T47D (cell line): ENCODE results near the gene PEX26.
"Not testable (repeated sequence)": the region's sequence is repeated elsewhere in the genome, so short reads cannot be mapped to it uniquely, and the experiment has no call there.

Experiments used
- DNase-seq, 2 experiments: peaks; one replicate each; pipeline versions ENCODE4 v3.0.0 to v3.0.0-alpha.2; 2011 to 2012; ENCODE audit warnings: low read depth in 1 of 2, low spot score in 1 of 2
- JUND ChIP-seq: IDR thresholded peaks from 2 replicates; pipeline ENCODE4 v1.6.1; 2012; ENCODE audit warnings: low read depth
- in situ Hi-C: cut with HindIII; loops from 2 replicates; pipeline ENCODE4 v1.10.0; 2016; ENCODE audit warnings: low sequenced_read_pairs, low pct_unique_long_range_greater_than_20kb

The PEX26 gene

GRCh38 chr22:18101536-18101935 is 23.7 kb downstream of the PEX26 start:
- DNase-seq: no peak

GRCh38 chr22:18103527-18104269 is 25.9 kb downstream of the PEX26 start:
- no peak for TF ChIP-seq JUND
- in situ Hi-C loops: no loop called here
- no peak for DNase-seq

More at GRCh38 chr22:18101536-18101935, 23.7 kb downstream of the PEX26 start:
- TF ChIP-seq JUND: no peak
- in situ Hi-C loops: no loop called here

GRCh38 chr22:18104566-18104965 is 26.8 kb downstream of the PEX26 start:
- no peak for DNase-seq
- no peak for TF ChIP-seq JUND
- in situ Hi-C loops: no loop called here

GRCh38 chr22:18105981-18106380 is 28.2 kb downstream of the PEX26 start:
- in situ Hi-C loops, DNase-seq: not testable (repeated sequence)

GRCh38 chr22:18106550-18107341 is 29.0 kb downstream of the PEX26 start:
- DNase-seq, in situ Hi-C loops: not testable (repeated sequence)

- no peak for DNase-seq
- in situ Hi-C loops: no loop called here
- TF ChIP-seq JUND: no peak
These were observed 30.4 kb downstream of the PEX26 start for GRCh38 chr22:18108187-18108586.

GRCh38 chr22:18109410-18110193 is 31.8 kb downstream of the PEX26 start:
- no peak for TF ChIP-seq JUND
- in situ Hi-C loops: no loop called here
- DNase-seq: no peak

GRCh38 chr22:18110194-18110953 is 32.6 kb downstream of the PEX26 start, which contains the start of gene TUBA8:
Gene TUBA8, plus strand, starts transcription at chr22:18110809. Its CDS starts 57 bp downstream, at chr22:18110866.
- in situ Hi-C loops: no loop called here
- TF ChIP-seq JUND: no peak
- peak; percentile 45 to 56 for DNase-seq

- TF ChIP-seq JUND: no peak
- in situ Hi-C loops: no loop called here
- DNase-seq: no peak
These were observed 33.4 kb downstream of the PEX26 start for GRCh38 chr22:18110954-18111758.

- in situ Hi-C loops: no loop called here
These were observed 34.1 kb downstream of the PEX26 start for GRCh38 chr22:18111759-18112330.

GRCh38 chr22:18112440-18112839 is 34.6 kb downstream of the PEX26 start:
- TF ChIP-seq JUND: no peak
- in situ Hi-C loops: no loop called here
- DNase-seq: no peak

More at GRCh38 chr22:18111759-18112330, 34.1 kb downstream of the PEX26 start:
- no peak for TF ChIP-seq JUND
- DNase-seq: no peak
